K562 (cell line): ENCODE data around the gene NR1H2. TPM values are rescaled to one million over a fixed set of nuclear protein-coding genes. Genes with fewer than 3 reads are reported as not detected.

Source experiments
- ATAC-seq: fragments of 200-7000 bp; cut with Tn5 transposase; 3 replicates; pipeline ENCODE4 v1.9.1; 2020; ENCODE audit warnings: moderate library complexity
- BruUV-seq: library from RNA; stranded (reverse); fragments of 400-500 nt; replicated peaks from 2 replicates; lab custom pipeline; 2021; lab: Mats Ljungman, UMichigan
- CTCF ChIA-PET: fragments of 300-600 bp; formaldehyde crosslinking; extraction: SDS; loops from one replicate; lab custom pipeline; 2021; ENCODE audit warnings: low intra/inter-chr PET ratio; lab: Yijun Ruan, JAX
- POLR2A ChIA-PET: fragments of 300-600, 350-650 bp; sonication (Branson Sonifier 250); formaldehyde crosslinking; extraction: SDS; loops from one replicate; lab custom pipeline; 2021; ENCODE audit warnings: antibody characterized with exemption, inconsistent platforms; lab: Yijun Ruan, JAX
- DNase-seq, 4 experiments: peaks; one replicate each; pipeline versions ENCODE4 v3.0.0 to v3.0.0-alpha.2; 2011 to 2018; ENCODE audit warnings: low spot score in 3 of 4, mixed read lengths in 3 of 4; ENCODE audit errors: extremely low read depth in 1 of 4
- FAIRE-seq: peaks from 2 replicates; lab custom pipeline; 2011; peaks lifted over from hg19 to GRCh38; lab: Jason Lieb, UNC
- H2AFZ ChIP-seq: 2 replicates; pipeline ENCODE4 v1.6.0; 2011; ENCODE audit warnings: low read depth, low read length, control low read depth, inconsistent platforms
- H3K27ac ChIP-seq: fragments of 200-600 bp; 3 replicates; pipeline ENCODE4 v1.8.0; 2011; ENCODE audit warnings: low read depth, mild to moderate bottlenecking, control low read depth, inconsistent platforms, low read length, moderate library complexity, mixed read lengths; ENCODE audit errors: extremely low read depth
- H3K27me3 ChIP-seq, 2 experiments: fragments of 300-600 bp in 1 of 2; 2 replicates in 1 of 2; 3 replicates in 1 of 2; pipeline versions ENCODE4 v1.6.0 to v1.8.0; 2011; ENCODE audit warnings: inconsistent platforms in 2 of 2, low read length in 2 of 2, mild to moderate bottlenecking in 1 of 2, mixed read lengths in 1 of 2, moderate library complexity in 1 of 2; ENCODE audit not compliant: control insufficient read depth in 2 of 2, insufficient read depth in 2 of 2
- H3K36me3 ChIP-seq: fragments of 300-600 bp; 3 replicates; pipeline ENCODE4 v1.8.0; 2011; ENCODE audit warnings: mild to moderate bottlenecking, low read length, inconsistent platforms; ENCODE audit not compliant: control insufficient read depth, insufficient read depth
- H3K4me1 ChIP-seq, 2 experiments: fragments of 200-600 bp in 1 of 2; replicated peaks in 1 of 2; 2 replicates in 1 of 2; 3 replicates in 1 of 2; pipeline versions ENCODE4 v1.5.1 to v1.8.0; 2011; ENCODE audit warnings: inconsistent platforms in 2 of 2, low read length in 2 of 2, mild to moderate bottlenecking in 1 of 2, mixed read lengths in 1 of 2, moderate library complexity in 1 of 2; ENCODE audit not compliant: control insufficient read depth in 2 of 2, insufficient read depth in 2 of 2
- H3K4me2 ChIP-seq: 2 replicates; pipeline ENCODE4 v1.6.1; 2011; ENCODE audit warnings: low read length, control low read depth, inconsistent platforms, mixed read lengths; ENCODE audit not compliant: insufficient read depth
- H3K4me3 ChIP-seq: fragments of 200-600 bp; sonication (generic), shearing (Covaris generic); 2 replicates; pipeline ENCODE4 v1.5.1; 2016; ENCODE audit warnings: control low read depth, inconsistent platforms
- H3K79me2 ChIP-seq: fragments of 200-600 bp; 3 replicates; pipeline ENCODE4 v1.8.0; 2011; ENCODE audit warnings: low read length, inconsistent platforms; ENCODE audit not compliant: control insufficient read depth, insufficient read depth
- H3K9ac ChIP-seq, 2 experiments: 2 replicates each; pipeline versions ENCODE4 v1.6.0 to v1.6.1; 2011; ENCODE audit warnings: low read depth in 2 of 2, low read length in 2 of 2, control low read depth in 1 of 2, inconsistent platforms in 1 of 2, mild to moderate bottlenecking in 1 of 2, mixed read lengths in 1 of 2; ENCODE audit not compliant: insufficient read depth in 1 of 2
- H3K9me1 ChIP-seq: one replicate; pipeline ENCODE4 v1.6.0; 2011; ENCODE audit warnings: inconsistent platforms, mild to moderate bottlenecking, low read length, moderate library complexity; ENCODE audit not compliant: control insufficient read depth, insufficient read depth
- H3K9me3 ChIP-seq: replicated peaks from 2 replicates; pipeline ENCODE4 v1.5.1; 2011; ENCODE audit warnings: low read depth, low read length, inconsistent platforms; ENCODE audit not compliant: control insufficient read depth, insufficient read depth
- H4K20me1 ChIP-seq: replicated peaks from 2 replicates; pipeline ENCODE4 v1.6.1; 2011; ENCODE audit warnings: low read length, inconsistent platforms, mixed read lengths; ENCODE audit not compliant: control insufficient read depth, insufficient read depth
- BRF1 ChIP-seq: IDR thresholded peaks from 3 replicates; pipeline ENCODE4 v1.6.1; 2011; ENCODE audit warnings: borderline replicate concordance, mild to moderate bottlenecking; ENCODE audit not compliant: insufficient read length; ENCODE audit errors: extremely low read depth
- CREBBP ChIP-seq: IDR thresholded peaks from one replicate; pipeline ENCODE4 v1.6.1; 2012; ENCODE audit warnings: low read depth, mild to moderate bottlenecking, control low read depth, inconsistent platforms, low read length
- DMBX1 ChIP-seq: fragments of 250-450 bp; sonication (Bioruptor Pico); IDR thresholded peaks from 2 replicates; pipeline ENCODE4 v1.8.0; 2022; ENCODE audit warnings: inconsistent platforms, mild to moderate bottlenecking, moderate library complexity, borderline replicate concordance
- HOXB6 ChIP-seq: fragments of 250-450 bp; sonication (Bioruptor Pico); IDR thresholded peaks from 2 replicates; pipeline ENCODE4 v1.5.1; 2022; ENCODE audit warnings: mild to moderate bottlenecking, borderline replicate concordance
- POLR2G ChIP-seq: fragments of 200-400 bp; formaldehyde crosslinking; IDR thresholded peaks from 2 replicates; pipeline ENCODE4 v1.6.1; 2017; ENCODE audit warnings: low read depth, mild to moderate bottlenecking, antibody characterized with exemption, low read length, moderate library complexity
- RAD51 ChIP-seq: fragments of 450-650 bp; IDR thresholded peaks from 2 replicates; pipeline ENCODE4 v1.7.1; 2016; ENCODE audit warnings: low read depth, mild to moderate bottlenecking, borderline replicate concordance
- SMAD3 ChIP-seq: fragments of 450-650 bp; formaldehyde crosslinking; conservative IDR thresholded peaks from 2 replicates; pipeline ENCODE4 v1.4.0; 2020; ENCODE audit warnings: mild to moderate bottlenecking
- SRSF7 ChIP-seq: fragments of 200-400 bp; formaldehyde crosslinking; optimal IDR thresholded peaks from 2 replicates; pipeline ENCODE3; 2017; ENCODE audit warnings: mild to moderate bottlenecking, low read depth, low read length
- SUPT5H ChIP-seq: fragments of 450-650 bp; IDR thresholded peaks from 2 replicates; pipeline ENCODE4 v1.6.1; 2016
- TAF9B ChIP-seq: fragments of 450-650 bp; IDR thresholded peaks from 2 replicates; pipeline ENCODE4 v1.6.1; 2018; ENCODE audit warnings: mild to moderate bottlenecking; ENCODE audit not compliant: partially characterized antibody
- WGBS: fragments of 100-300 bp; shearing (Covaris generic); methylation state at CpG from one replicate; pipeline ENCODE4 v1.1.6; 2016; ENCODE audit warnings: low coverage, mixed read lengths; ENCODE audit not compliant: insufficient coverage; ENCODE audit errors: missing lambda C conversion rate; 5-methylcytosine and 5-hydroxymethylcytosine counted together
- in situ Hi-C: fragments of 300-500 bp; cut with MboI; formaldehyde crosslinking; loops from 4 replicates; pipeline ENCODE4 v1.15.0; 2018; ENCODE audit warnings: inconsistent platforms, mixed read lengths
- intact Hi-C: fragments of 100-400 bp; cut with micrococcal nuclease; formaldehyde crosslinking; loops from 2 replicates; pipeline ENCODE4 v1.14.2; 2022
- polyA plus RNA-seq, 8 experiments: library from polyadenylated mRNA; depleted of rRNA in 4 of 8; stranded (reverse) in 5 of 8; unstranded in 3 of 8; fragments of >200 nt; fragmentation: Nextera tagmentation in 2 of 8; fragmentation: Illumina TruSeq in 1 of 8; extraction: Ambion mirVana in 2 of 8; extraction: Trizol in 1 of 8; gene quantifications; 2 replicates each; pipeline versions ENCODE4 v1.2.1 to v1.2.3, GENCODE V29; 2011 to 2014; ENCODE audit warnings: inconsistent platforms in 1 of 8, missing spikeins in 1 of 8
- total RNA-seq, 7 experiments: library from RNA; depleted of rRNA in 6 of 7; stranded (reverse); fragments of >200 nt in 6 of 7; fragmentation: Illumina TruSeq in 2 of 7; extraction: Trizol in 2 of 7; gene quantifications; 2 replicates each; pipeline versions ENCODE4 v1.2.1 to v1.2.3, GENCODE V29; 2011 to 2021; ENCODE audit warnings: low replicate concordance in 1 of 7
- TF ChIP-seq, protein P1 (sequence below): fragments of 450-650 bp; formaldehyde crosslinking; IDR thresholded peaks from 2 replicates; pipeline ENCODE4 v1.4.0; 2022; ENCODE audit warnings: mild to moderate bottlenecking, moderate library complexity
- TF ChIP-seq, protein P2 (sequence below): fragments of 200-800 bp; sonication (Bioruptor generic); IDR thresholded peaks from 2 replicates; pipeline ENCODE4 v1.6.1; 2017; ENCODE audit warnings: missing genetic modification characterization, missing compliant biosample characterization

Gene NR1H2
- total and polyA plus RNA-seq, 9 of the 15 experiments (the other 6 are each of a cell fraction or from before 2014, with no cell fraction given), result 0.11 to 73.8 (median 24.0) TPM

DNA sequence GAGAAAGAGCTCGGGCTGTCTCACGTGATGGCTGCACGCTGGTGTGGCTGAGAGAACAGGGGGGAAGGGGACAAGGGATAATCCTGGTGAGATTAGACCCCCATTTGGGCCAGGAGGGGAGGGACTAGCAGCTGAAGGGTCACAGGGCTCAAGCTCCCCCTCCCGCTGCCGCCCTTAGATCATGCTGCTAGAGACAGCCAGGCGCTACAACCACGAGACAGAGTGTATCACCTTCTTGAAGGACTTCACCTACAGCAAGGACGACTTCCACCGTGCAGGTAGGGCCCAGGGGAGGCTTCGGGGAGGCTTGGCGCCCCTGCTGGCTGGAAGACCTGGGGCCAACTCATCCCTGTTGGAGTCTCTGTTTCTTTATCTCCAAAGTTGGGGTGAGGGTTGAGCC, 3.3 kb downstream of the NR1H2 start:
- H3K36me3 ChIP-seq, result peaks cover 59% of the 10 kb centered on the region; the same call in 2 of the 3 replicates
- no peak overlapping the region; the same call in 1 of the 2 replicates for H3K4me2 ChIP-seq
- H3K27ac ChIP-seq, result no peak overlapping the region
- BruUV-seq, result no TSS peak
- no peaks in the 10 kb centered on the region for H3K27me3 ChIP-seq
- H3K9me1 ChIP-seq, result no peaks in the 10 kb centered on the region
- H2AFZ ChIP-seq, result no peak overlapping the region
- no peak overlapping the region for H3K4me3 ChIP-seq
- peak in 1 of 4 experiments; percentile 2 for DNase-seq
- H3K79me2 ChIP-seq, result peaks cover 34% of the 10 kb centered on the region
- POLR2A ChIA-PET, result no interaction called here
- FAIRE-seq, result no peak
- no peak for TF ChIP-seq TAF9B
- TF ChIP-seq POLR2G, result peak; percentile 35; the same call in 1 of the 2 replicates
- TF ChIP-seq, all 486 proteins: peak for 1
- CTCF ChIA-PET, result no interaction called here
- Histone ChIP-seq H3K4me1 (peaks cover 19 to 68% of the 10 kb centered on the region in 2 experiments), H3K9me3 (no peaks in the 10 kb centered on the region), H3K9ac (peak overlapping the region in 1 of 2 experiments; percentile 70; a peak in 2 of 4 replicates), H4K20me1 (peaks cover 2% of the 10 kb centered on the region)
- in situ Hi-C loops, result no loop called here
- 87% methylated on average over 9 of the region's 11 CpGs for WGBS
- intact Hi-C loops, result loop anchor here (5.0 kb wide), 1 partner anchor 278 kb away; no protein-coding TSS in a partner anchor
- ATAC-seq, result no peak

DNA sequence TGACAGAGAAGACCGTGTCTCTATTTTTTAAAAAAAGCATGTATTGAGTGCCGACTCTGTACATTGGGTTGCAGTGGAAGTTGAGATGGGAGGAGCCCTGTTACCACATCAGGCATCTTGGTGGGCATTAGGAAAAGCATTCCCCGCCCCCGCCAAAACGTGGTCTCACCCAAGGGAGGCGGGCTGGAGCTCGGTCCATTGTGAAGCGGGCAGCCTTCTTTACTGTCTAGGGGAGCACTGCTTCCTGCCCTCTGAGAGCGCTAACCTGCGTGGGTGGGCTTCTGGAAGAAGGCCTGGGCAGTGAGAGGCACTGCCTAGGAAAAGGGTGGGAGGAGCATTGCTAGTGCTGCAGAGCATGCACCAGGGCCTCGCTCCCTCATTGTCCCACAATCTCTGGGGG, 3.9 kb downstream of the NR1H2 start:
- ChIA-PET POLR2A (interaction anchor here (0.6 kb wide), 1 partner anchor 9 kb away, joined by 3 read pairs; no protein-coding TSS in a partner anchor), CTCF (no interaction called here)
- Histone ChIP-seq H3K4me1 (peaks cover 19 to 70% of the 10 kb centered on the region in 2 experiments), H3K9me1 (no peaks in the 10 kb centered on the region), H3K4me2 (no peak overlapping the region), H3K9me3 (no peaks in the 10 kb centered on the region), H3K79me2 (peaks cover 39% of the 10 kb centered on the region), H2AFZ (no peak overlapping the region), H4K20me1 (peaks cover 2% of the 10 kb centered on the region), H3K27me3 (no peaks in the 10 kb centered on the region), H3K4me3 (no peak overlapping the region), H3K36me3 (peaks cover 59% of the 10 kb centered on the region; the same call in 2 of the 3 replicates), H3K27ac (no peak overlapping the region; the same call in 2 of the 3 replicates), H3K9ac (peak overlapping the region in 1 of 2 experiments; percentile 58; a peak in 2 of 4 replicates)
- intact Hi-C loops (no loop called here), in situ Hi-C loops (no loop called here)
- no peak for ATAC-seq
- no TSS peak for BruUV-seq
- 95% methylated on average over 11 of the region's 11 CpGs for WGBS
- FAIRE-seq, result no peak
- DNase-seq, result peak in 1 of 4 experiments; percentile 3
- no peak for TF ChIP-seq BRF1
- TF ChIP-seq SUPT5H, result no peak
- no peak for TF ChIP-seq DMBX1
- no peak for TF ChIP-seq RAD51
- no peak for TF ChIP-seq HOXB6 (CRISPR knock-in tag)
- TF ChIP-seq SMAD3 (CRISPR knock-in tag), result no peak
- TF ChIP-seq, protein P1, sequence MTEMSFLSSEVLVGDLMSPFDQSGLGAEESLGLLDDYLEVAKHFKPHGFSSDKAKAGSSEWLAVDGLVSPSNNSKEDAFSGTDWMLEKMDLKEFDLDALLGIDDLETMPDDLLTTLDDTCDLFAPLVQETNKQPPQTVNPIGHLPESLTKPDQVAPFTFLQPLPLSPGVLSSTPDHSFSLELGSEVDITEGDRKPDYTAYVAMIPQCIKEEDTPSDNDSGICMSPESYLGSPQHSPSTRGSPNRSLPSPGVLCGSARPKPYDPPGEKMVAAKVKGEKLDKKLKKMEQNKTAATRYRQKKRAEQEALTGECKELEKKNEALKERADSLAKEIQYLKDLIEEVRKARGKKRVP (CRISPR knock-in tag), result no peak
- TF ChIP-seq CREBBP, result no peak
- no peak for TF ChIP-seq SRSF7
- TF ChIP-seq, protein P2, sequence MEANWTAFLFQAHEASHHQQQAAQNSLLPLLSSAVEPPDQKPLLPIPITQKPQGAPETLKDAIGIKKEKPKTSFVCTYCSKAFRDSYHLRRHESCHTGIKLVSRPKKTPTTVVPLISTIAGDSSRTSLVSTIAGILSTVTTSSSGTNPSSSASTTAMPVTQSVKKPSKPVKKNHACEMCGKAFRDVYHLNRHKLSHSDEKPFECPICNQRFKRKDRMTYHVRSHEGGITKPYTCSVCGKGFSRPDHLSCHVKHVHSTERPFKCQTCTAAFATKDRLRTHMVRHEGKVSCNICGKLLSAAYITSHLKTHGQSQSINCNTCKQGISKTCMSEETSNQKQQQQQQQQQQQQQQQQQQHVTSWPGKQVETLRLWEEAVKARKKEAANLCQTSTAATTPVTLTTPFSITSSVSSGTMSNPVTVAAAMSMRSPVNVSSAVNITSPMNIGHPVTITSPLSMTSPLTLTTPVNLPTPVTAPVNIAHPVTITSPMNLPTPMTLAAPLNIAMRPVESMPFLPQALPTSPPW (CRISPR knock-in tag), result no peak
